ENCODE results near the gene ESPL1. TPM values are rescaled to one million over a fixed set of nuclear protein-coding genes. Genes with fewer than 3 reads are reported as not detected.

Gene ESPL1
- total and polyA plus RNA-seq, 2 of the 13 experiments (the other 11 are each of a cell fraction or from before 2014, with no cell fraction given) = 5.8 to 11.5 TPM

- 0 out of 2 replicates have a peak, but pooled peaks have one; percentile 19 for TF ChIP-seq SALL1 (CRISPR knock-in tag; IDR thresholded peaks at IDR 0.05)
- 0 out of 2 replicates have a peak, but pooled peaks have one; percentile 36 for TF ChIP-seq ZNF704 (CRISPR knock-in tag; IDR thresholded peaks at IDR 0.05; ENCODE audit: borderline replicate concordance)
- peak; percentile 82 for TF ChIP-seq CTCF (CRISPR knock-in tag; IDR thresholded peaks at IDR 0.05)
- TF ChIP-seq ZFP62 (CRISPR knock-in tag; IDR thresholded peaks at IDR 0.05) = no peak
- no peak for TF ChIP-seq RORA (CRISPR knock-in tag; IDR thresholded peaks at IDR 0.05)
- peak; percentile 66 for TF ChIP-seq RAD21 (CRISPR knock-in tag; IDR thresholded peaks at IDR 0.05)
Observed at GRCh38 chr12:53287741-53288216, 19.7 kb downstream of the ESPL1 start (continued).

DNA sequence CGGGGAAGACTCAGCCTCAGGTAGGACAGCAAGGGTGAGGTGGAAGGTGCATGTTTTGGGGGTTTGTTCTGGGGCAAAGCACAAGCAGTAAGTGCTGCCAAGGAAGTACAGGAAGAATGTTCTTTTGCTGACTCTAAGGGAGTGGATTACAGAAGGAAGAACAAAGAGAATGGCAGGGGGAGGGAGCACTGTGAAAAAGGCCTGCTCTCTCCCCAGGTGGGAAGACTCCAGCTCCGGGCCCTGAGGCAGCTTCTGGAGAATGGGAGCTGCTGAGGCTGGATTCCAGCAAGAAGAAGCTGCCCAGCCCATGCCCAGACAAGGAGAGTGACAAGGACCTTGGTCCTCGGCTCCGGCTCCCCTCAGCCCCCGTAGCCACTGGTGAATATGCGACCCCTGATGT, 20.2 kb downstream of the ESPL1 start:
- no peak overlapping the region for H3K9ac ChIP-seq (ENCODE audit: insufficient read depth, low read depth, low read length)
- BruUV-seq (replicated peaks) = no TSS peak
- H3K27ac ChIP-seq (ENCODE audit: extremely low read length, insufficient read depth, low read length) = no peak overlapping the region
- H4K20me1 ChIP-seq (ENCODE audit: insufficient read depth, low read length) = no peaks in the 10 kb centered on the region
- peaks cover 21 to 62% of the 10 kb centered on the region in 2 experiments for H3K36me3 ChIP-seq (replicated peaks in 1 of 2; ENCODE audit: control insufficient read depth in 1 of 2, insufficient read depth in 2 of 2, low read length in 2 of 2)
- in situ Hi-C loops (cut with HindIII; ENCODE audit: extremely low pct_ligation_motif_present, low pct_unique_long_range_greater_than_20kb) (loop anchor here (5.0 kb wide), 1 partner anchor 76 kb away; no protein-coding TSS in a partner anchor), intact Hi-C loops (cut with micrococcal nuclease; ENCODE audit: unreplicated experiment) (loop anchor here (5.0 kb wide), 1 partner anchor 131 kb away; no protein-coding TSS in a partner anchor)
- H3K4me1 ChIP-seq (ENCODE audit: insufficient read depth, low read length) = no peaks in the 10 kb centered on the region
- ATAC-seq (no peak), FAIRE-seq (no peak), DNase-seq (ENCODE audit: low spot score) (no peak)
- no peaks in the 10 kb centered on the region for H3K9me3 ChIP-seq (ENCODE audit: low read length)
- POLR2A ChIA-PET = no interaction called here
- no peak overlapping the region for H3K4me2 ChIP-seq (ENCODE audit: low read depth, low read length)
- no peaks in the 10 kb centered on the region for H3K79me2 ChIP-seq (ENCODE audit: insufficient read depth, low read length)
- no peak overlapping the region for H3K4me3 ChIP-seq (replicated peaks in 1 of 3; ENCODE audit: insufficient read depth in 1 of 3, low read depth in 2 of 3, low read length in 3 of 3)
- CTCF ChIA-PET (ENCODE audit: low intra/inter-chr PET ratio, low total read pairs) = interaction anchor here (1.3 to 4.5 kb wide), 2 partner anchors 75 to 129 kb away, joined by 3 to 66 read pairs; no protein-coding TSS in a partner anchor
- no peaks in the 10 kb centered on the region for H3K27me3 ChIP-seq (ENCODE audit: control insufficient read depth in 1 of 2, insufficient read depth in 2 of 2, low read length in 2 of 2)
- no peak overlapping the region for H2AFZ ChIP-seq (ENCODE audit: low read length)
- WGBS (ENCODE audit: low lambda C conversion rate) = 98% methylated on average over 4 of the region's 6 CpGs
- TF ChIP-seq TBX3 (IDR thresholded peaks at IDR 0.05; ENCODE audit: borderline replicate concordance) (no peak), ZNF44 (CRISPR knock-in tag; IDR thresholded peaks at IDR 0.05) (no peak), TEF (CRISPR knock-in tag; IDR thresholded peaks at IDR 0.05) (no peak), NR2C2 (CRISPR knock-in tag; IDR thresholded peaks at IDR 0.05; ENCODE audit: borderline replicate concordance) (no peak), ZNF446 (CRISPR knock-in tag; IDR thresholded peaks at IDR 0.05) (no peak), JDP2 (CRISPR knock-in tag; IDR thresholded peaks at IDR 0.05; ENCODE audit: borderline replicate concordance) (no peak), ZNF569 (CRISPR knock-in tag; IDR thresholded peaks at IDR 0.05; ENCODE audit: borderline replicate concordance) (no peak), ELF3 (CRISPR knock-in tag; IDR thresholded peaks at IDR 0.05) (no peak)
- TF ChIP-seq, protein P1, sequence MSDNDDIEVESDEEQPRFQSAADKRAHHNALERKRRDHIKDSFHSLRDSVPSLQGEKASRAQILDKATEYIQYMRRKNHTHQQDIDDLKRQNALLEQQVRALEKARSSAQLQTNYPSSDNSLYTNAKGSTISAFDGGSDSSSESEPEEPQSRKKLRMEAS (IDR thresholded peaks at IDR 0.05) = no peak
- TF ChIP-seq, protein P2, sequence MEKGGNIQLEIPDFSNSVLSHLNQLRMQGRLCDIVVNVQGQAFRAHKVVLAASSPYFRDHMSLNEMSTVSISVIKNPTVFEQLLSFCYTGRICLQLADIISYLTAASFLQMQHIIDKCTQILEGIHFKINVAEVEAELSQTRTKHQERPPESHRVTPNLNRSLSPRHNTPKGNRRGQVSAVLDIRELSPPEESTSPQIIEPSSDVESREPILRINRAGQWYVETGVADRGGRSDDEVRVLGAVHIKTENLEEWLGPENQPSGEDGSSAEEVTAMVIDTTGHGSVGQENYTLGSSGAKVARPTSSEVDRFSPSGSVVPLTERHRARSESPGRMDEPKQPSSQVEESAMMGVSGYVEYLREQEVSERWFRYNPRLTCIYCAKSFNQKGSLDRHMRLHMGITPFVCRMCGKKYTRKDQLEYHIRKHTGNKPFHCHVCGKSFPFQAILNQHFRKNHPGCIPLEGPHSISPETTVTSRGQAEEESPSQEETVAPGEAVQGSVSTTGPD (CRISPR knock-in tag; IDR thresholded peaks at IDR 0.05) = no peak
- TF ChIP-seq, protein P3, sequence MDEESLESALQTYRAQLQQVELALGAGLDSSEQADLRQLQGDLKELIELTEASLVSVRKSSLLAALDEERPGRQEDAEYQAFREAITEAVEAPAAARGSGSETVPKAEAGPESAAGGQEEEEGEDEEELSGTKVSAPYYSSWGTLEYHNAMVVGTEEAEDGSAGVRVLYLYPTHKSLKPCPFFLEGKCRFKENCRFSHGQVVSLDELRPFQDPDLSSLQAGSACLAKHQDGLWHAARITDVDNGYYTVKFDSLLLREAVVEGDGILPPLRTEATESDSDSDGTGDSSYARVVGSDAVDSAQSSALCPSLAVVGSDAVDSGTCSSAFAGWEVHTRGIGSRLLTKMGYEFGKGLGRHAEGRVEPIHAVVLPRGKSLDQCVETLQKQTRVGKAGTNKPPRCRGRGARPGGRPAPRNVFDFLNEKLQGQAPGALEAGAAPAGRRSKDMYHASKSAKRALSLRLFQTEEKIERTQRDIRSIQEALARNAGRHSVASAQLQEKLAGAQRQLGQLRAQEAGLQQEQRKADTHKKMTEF (CRISPR knock-in tag; IDR thresholded peaks at IDR 0.05) = no peak

Data from HepG2 (cell line).